ENCODE measurements around the gene ANGPTL2. TPM values are rescaled to one million over a fixed set of nuclear protein-coding genes. Genes with fewer than 3 reads are reported as not detected.
A peak's percentile ranks its signal among the peaks of the same experiment; 100 is the strongest.

ANGPTL2 gene
- polyA plus RNA-seq, 2 of the 4 experiments (the other 2 are of a cell fraction): 0.06 TPM; not detected in 1

GRCh38 chr9:127163409-127163808 lies 41.0 kb upstream of the ANGPTL2 start:
- ChIA-PET CTCF (interaction anchor here (5.4 to 5.6 kb wide), 2 partner anchors 37 to 223 kb away, joined by 22 to 23 read pairs; no protein-coding TSS in a partner anchor), POLR2A (no interaction called here)
- no peak overlapping the region for H3K4me3 ChIP-seq
- TF ChIP-seq MAFK (IDR thresholded peaks at IDR 0.05; ENCODE audit: partially characterized antibody) (no peak), FOSL2 (IDR thresholded peaks at IDR 0.05) (no peak), FOSL2 (CRISPR knock-in tag; IDR thresholded peaks at IDR 0.05) (peak; percentile 46; the same call in 1 of the 2 replicates)
- ATAC-seq (no peak), DNase-seq (ENCODE audit: low read depth in 1 of 2, low spot score in 1 of 2) (peak in 1 of 2 experiments; percentile 34), FAIRE-seq (no peak)
- H3K4me1 ChIP-seq: peaks cover 30% of the 10 kb centered on the region
- peak overlapping the region; percentile 21; the same call in 1 of the 3 replicates for H3K4me2 ChIP-seq
- no peaks in the 10 kb centered on the region for H3K9me3 ChIP-seq
- no peak overlapping the region; a peak in 1 of 6 replicates for H3K27ac ChIP-seq
- WGBS (ENCODE audit: missing lambda C conversion rate): 48% methylated on average over 2 of the region's 2 CpGs

DNA sequence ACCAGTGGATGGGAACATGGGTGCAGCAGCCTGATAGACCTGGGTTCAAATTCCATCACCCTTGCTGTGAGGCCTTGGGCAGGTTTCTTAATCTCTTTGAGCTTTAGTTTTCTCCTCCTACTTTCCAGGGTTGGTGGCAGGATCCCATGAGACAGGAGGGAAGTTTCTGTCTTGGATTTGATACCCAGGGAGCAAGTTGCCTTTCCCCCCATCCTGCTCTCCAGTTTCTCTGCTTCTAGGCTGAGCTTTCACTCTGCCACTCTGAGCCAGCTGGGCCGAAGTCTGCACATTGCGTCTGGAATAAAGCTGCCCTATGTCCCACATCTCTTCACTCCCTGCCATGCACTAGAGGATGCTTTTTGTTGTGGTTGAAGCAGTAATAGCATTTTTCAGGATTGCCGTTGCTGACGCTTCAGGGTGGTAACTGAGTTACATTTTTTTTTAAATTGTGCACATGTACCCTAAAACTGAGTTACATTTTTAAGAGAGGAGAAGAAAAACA lies 40.5 kb upstream of the ANGPTL2 start:
- Histone ChIP-seq H3K27ac (peak overlapping the region in 1 of 2 experiments; percentile 45; a peak in 2 of 6 replicates), H3K4me3 (no peak overlapping the region), H3K4me1 (peaks cover 31% of the 10 kb centered on the region), H3K4me2 (peak overlapping the region; percentile 21; the same call in 1 of the 3 replicates), H3K9me3 (no peaks in the 10 kb centered on the region)
- ChIA-PET POLR2A (no interaction called here), CTCF (interaction anchor here (1.3 to 5.6 kb wide), 3 partner anchors 21 to 223 kb away, joined by 5 to 23 read pairs (median 22); no protein-coding TSS in a partner anchor)
- FAIRE-seq: no peak
- 94% methylated on average over 4 of the region's 4 CpGs for WGBS (ENCODE audit: missing lambda C conversion rate)
- no peak for DNase-seq (ENCODE audit: low read depth in 1 of 2, low spot score in 1 of 2)
- no peak for TF ChIP-seq TP53 (CRISPR knock-in tag; IDR thresholded peaks at IDR 0.05)
- no peak for TF ChIP-seq FOXS1 (CRISPR knock-in tag; IDR thresholded peaks at IDR 0.05)
- no peak for TF ChIP-seq CEBPB (IDR thresholded peaks at IDR 0.05)
- TF ChIP-seq, protein P1, sequence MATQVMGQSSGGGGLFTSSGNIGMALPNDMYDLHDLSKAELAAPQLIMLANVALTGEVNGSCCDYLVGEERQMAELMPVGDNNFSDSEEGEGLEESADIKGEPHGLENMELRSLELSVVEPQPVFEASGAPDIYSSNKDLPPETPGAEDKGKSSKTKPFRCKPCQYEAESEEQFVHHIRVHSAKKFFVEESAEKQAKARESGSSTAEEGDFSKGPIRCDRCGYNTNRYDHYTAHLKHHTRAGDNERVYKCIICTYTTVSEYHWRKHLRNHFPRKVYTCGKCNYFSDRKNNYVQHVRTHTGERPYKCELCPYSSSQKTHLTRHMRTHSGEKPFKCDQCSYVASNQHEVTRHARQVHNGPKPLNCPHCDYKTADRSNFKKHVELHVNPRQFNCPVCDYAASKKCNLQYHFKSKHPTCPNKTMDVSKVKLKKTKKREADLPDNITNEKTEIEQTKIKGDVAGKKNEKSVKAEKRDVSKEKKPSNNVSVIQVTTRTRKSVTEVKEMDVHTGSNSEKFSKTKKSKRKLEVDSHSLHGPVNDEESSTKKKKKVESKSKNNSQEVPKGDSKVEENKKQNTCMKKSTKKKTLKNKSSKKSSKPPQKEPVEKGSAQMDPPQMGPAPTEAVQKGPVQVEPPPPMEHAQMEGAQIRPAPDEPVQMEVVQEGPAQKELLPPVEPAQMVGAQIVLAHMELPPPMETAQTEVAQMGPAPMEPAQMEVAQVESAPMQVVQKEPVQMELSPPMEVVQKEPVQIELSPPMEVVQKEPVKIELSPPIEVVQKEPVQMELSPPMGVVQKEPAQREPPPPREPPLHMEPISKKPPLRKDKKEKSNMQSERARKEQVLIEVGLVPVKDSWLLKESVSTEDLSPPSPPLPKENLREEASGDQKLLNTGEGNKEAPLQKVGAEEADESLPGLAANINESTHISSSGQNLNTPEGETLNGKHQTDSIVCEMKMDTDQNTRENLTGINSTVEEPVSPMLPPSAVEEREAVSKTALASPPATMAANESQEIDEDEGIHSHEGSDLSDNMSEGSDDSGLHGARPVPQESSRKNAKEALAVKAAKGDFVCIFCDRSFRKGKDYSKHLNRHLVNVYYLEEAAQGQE (IDR thresholded peaks at IDR 0.05): no peak
- TF ChIP-seq RNF2 (IDR thresholded peaks at IDR 0.05; ENCODE audit: borderline replicate concordance, low read depth): no peak
- TF ChIP-seq ZFP36 (IDR thresholded peaks at IDR 0.05; ENCODE audit: borderline replicate concordance, partially characterized antibody): no peak
- TF ChIP-seq HOXA7 (CRISPR knock-in tag; IDR thresholded peaks at IDR 0.05): no peak
- no peak for TF ChIP-seq ZC3H11A (IDR thresholded peaks at IDR 0.05)
- TF ChIP-seq E2F6 (IDR thresholded peaks at IDR 0.05; ENCODE audit: borderline replicate concordance, low read depth): no peak
- TF ChIP-seq CHD2 (IDR thresholded peaks at IDR 0.05; ENCODE audit: low read length, partially characterized antibody): no peak
- no peak for TF ChIP-seq NPAS2 (CRISPR knock-in tag; IDR thresholded peaks at IDR 0.05; ENCODE audit: borderline replicate concordance)
- no peak for TF ChIP-seq RAD21 (conservative IDR thresholded peaks at IDR 0.05 in 1 of 2, IDR thresholded peaks at IDR 0.05 in 1 of 2)
- no peak for ATAC-seq

DNA sequence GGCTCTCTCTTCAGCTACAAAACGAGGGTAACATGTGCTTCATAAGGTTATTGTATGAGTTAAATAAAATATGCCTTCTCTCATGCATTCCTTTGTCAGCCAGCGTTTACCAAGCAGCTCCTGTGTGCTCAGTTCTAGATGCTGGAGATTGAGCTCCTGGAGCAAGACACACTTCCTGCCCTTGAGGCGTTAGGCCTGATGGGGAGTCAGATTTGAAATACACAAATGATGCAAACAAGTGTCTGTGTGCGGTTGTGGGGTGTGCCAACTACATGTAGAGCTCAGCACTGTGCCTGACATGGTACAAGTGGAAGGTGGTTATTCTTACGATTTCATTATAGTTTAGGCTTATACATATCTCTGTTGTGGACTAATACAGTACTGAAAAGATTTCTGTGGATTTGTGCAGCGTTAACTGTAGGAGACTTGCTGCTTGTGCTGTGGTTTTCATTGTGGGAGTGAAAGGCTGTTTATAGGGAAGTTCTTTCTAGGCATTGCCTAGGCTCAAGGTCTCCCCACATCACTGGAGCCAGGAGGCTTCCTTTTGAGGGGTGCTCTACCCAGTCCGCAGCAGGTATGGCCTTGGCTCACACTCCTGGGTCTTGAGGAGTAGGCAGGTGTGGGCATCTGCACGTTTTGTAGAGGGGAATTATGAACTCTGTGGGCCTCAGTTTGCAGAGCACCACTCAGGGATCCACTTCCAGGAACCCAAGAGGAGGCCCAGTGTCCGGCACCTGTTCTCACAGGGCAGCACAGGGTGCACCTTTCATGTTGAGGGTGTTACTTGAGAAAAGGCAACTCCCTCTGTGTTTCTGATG lies 39.8 kb upstream of the ANGPTL2 start:
- DNase-seq (ENCODE audit: low read depth in 1 of 2, low spot score in 1 of 2) (no peak), FAIRE-seq (no peak), ATAC-seq (no peak)
- H3K27ac ChIP-seq: 0 out of 6 replicates have a peak overlapping the region, but pooled peaks of 1 of the 2 experiments have one; percentile 45
- ChIA-PET POLR2A (no interaction called here), CTCF (interaction anchor here (1.3 to 5.6 kb wide), 5 partner anchors 22 to 222 kb away, joined by 3 to 23 read pairs (median 9); no protein-coding TSS in a partner anchor)
- H3K4me2 ChIP-seq: no peak overlapping the region
- peaks cover 31% of the 10 kb centered on the region for H3K4me1 ChIP-seq
- 56% methylated on average over 9 of the region's 9 CpGs for WGBS (ENCODE audit: missing lambda C conversion rate)
- no peak overlapping the region for H3K4me3 ChIP-seq
- H3K9me3 ChIP-seq: no peaks in the 10 kb centered on the region
- TF ChIP-seq KDM5A (IDR thresholded peaks at IDR 0.05) (no peak), JUNB (IDR thresholded peaks at IDR 0.05) (no peak), KDM1A (IDR thresholded peaks at IDR 0.05; ENCODE audit: low read depth) (no peak), CEBPB (IDR thresholded peaks at IDR 0.05) (no peak), RARB (CRISPR knock-in tag; IDR thresholded peaks at IDR 0.05) (no peak), ZNF302 (CRISPR knock-in tag; IDR thresholded peaks at IDR 0.05) (no peak), MYC (IDR thresholded peaks at IDR 0.05; ENCODE audit: borderline replicate concordance, low read length) (no peak), JUN (IDR thresholded peaks at IDR 0.05) (no peak), EHF (CRISPR knock-in tag; IDR thresholded peaks at IDR 0.05) (no peak), PHF8 (IDR thresholded peaks at IDR 0.05; ENCODE audit: borderline replicate concordance, low read depth) (no peak), EHMT2 (IDR thresholded peaks at IDR 0.05; ENCODE audit: low read depth) (no peak), NPAS2 (CRISPR knock-in tag; IDR thresholded peaks at IDR 0.05; ENCODE audit: borderline replicate concordance) (no peak), HOXA7 (CRISPR knock-in tag; IDR thresholded peaks at IDR 0.05) (no peak), CHD4 (IDR thresholded peaks at IDR 0.05; ENCODE audit: borderline replicate concordance) (no peak), HOXB13 (CRISPR knock-in tag; IDR thresholded peaks at IDR 0.05; ENCODE audit: low read depth) (no peak)
- TF ChIP-seq, protein P2, sequence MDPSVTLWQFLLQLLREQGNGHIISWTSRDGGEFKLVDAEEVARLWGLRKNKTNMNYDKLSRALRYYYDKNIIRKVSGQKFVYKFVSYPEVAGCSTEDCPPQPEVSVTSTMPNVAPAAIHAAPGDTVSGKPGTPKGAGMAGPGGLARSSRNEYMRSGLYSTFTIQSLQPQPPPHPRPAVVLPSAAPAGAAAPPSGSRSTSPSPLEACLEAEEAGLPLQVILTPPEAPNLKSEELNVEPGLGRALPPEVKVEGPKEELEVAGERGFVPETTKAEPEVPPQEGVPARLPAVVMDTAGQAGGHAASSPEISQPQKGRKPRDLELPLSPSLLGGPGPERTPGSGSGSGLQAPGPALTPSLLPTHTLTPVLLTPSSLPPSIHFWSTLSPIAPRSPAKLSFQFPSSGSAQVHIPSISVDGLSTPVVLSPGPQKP (IDR thresholded peaks at IDR 0.05; ENCODE audit: low read depth, low read length): no peak

Measured in A549 (cell line).